CD14-positive monocyte (primary cell): ENCODE results near the gene HNRNPLL. TPM values are rescaled to one million over a fixed set of nuclear protein-coding genes. Genes with fewer than 3 reads are reported as not detected.

Experiments used
- DNase-seq, 3 donors: peaks; one replicate each; pipeline ENCODE4 v3.0.0-alpha.2; 2011 to 2022
- H2AFZ ChIP-seq: 2 replicates; pipeline ENCODE4 v1.6.0; 2012; ENCODE audit warnings: mild to moderate bottlenecking, low read depth, low read length, inconsistent platforms; ENCODE audit not compliant: insufficient read depth, poor library complexity, severe bottlenecking
- H3K27ac ChIP-seq, 2 donors: 1 replicate in 1 of 2; 2 replicates in 1 of 2; pipeline ENCODE4 v1.5.1; 2012 to 2013; ENCODE audit warnings: low read length in 2 of 2, control low read depth in 1 of 2, inconsistent platforms in 1 of 2, low read depth in 1 of 2, mild to moderate bottlenecking in 1 of 2
- H3K27me3 ChIP-seq, 2 donors: one replicate each; pipeline versions ENCODE4 v1.6.0 to v1.6.1; 2011 to 2013; ENCODE audit warnings: low read length in 2 of 2; ENCODE audit not compliant: control insufficient read depth in 2 of 2, insufficient read depth in 2 of 2
- H3K36me3 ChIP-seq, 2 donors: replicated peaks in 1 of 2; 1 replicate in 1 of 2; 2 replicates in 1 of 2; pipeline versions ENCODE4 v1.5.1 to v1.6.1; 2012 to 2013; ENCODE audit warnings: low read length in 2 of 2, control low read depth in 1 of 2, inconsistent platforms in 1 of 2, mild to moderate bottlenecking in 1 of 2; ENCODE audit not compliant: insufficient read depth in 2 of 2, control insufficient read depth in 1 of 2
- H3K4me1 ChIP-seq, 2 donors: 1 replicate in 1 of 2; 2 replicates in 1 of 2; pipeline versions ENCODE4 v1.5.1 to v1.6.1; 2012 to 2013; ENCODE audit warnings: low read length in 2 of 2, control low read depth in 1 of 2, inconsistent platforms in 1 of 2, mild to moderate bottlenecking in 1 of 2, moderate library complexity in 1 of 2; ENCODE audit not compliant: insufficient read depth in 2 of 2, control insufficient read depth in 1 of 2
- H3K4me2 ChIP-seq: replicated peaks from 2 replicates; pipeline ENCODE3; 2012; ENCODE audit warnings: low read length, moderate library complexity, mild to moderate bottlenecking; ENCODE audit not compliant: poor library complexity, severe bottlenecking; ENCODE audit errors: extremely low read depth
- H3K4me3 ChIP-seq, 3 experiments: fragments of 200-600 bp in 1 of 3; sonication (generic) in 1 of 3; replicated peaks in 1 of 3; 1 replicate in 2 of 3; 2 replicates in 1 of 3; pipeline ENCODE4 v1.5.1; 2011 to 2013; ENCODE audit warnings: low read length in 3 of 3, mild to moderate bottlenecking in 3 of 3, control low read depth in 2 of 3, low read depth in 2 of 3, inconsistent platforms in 1 of 3, moderate library complexity in 1 of 3
- H3K79me2 ChIP-seq: 2 replicates; pipeline ENCODE4 v1.6.0; 2012; ENCODE audit warnings: mild to moderate bottlenecking, control low read depth, inconsistent platforms, low read length, moderate library complexity; ENCODE audit not compliant: insufficient read depth
- H3K9ac ChIP-seq: 2 replicates; pipeline ENCODE4 v1.6.0; 2017; ENCODE audit warnings: low read length, mild to moderate bottlenecking; ENCODE audit not compliant: insufficient read depth, poor library complexity, severe bottlenecking
- H3K9me3 ChIP-seq, 2 donors: replicated peaks in 1 of 2; 1 replicate in 1 of 2; 2 replicates in 1 of 2; pipeline versions ENCODE4 v1.5.1 to v1.6.1; 2012 to 2013; ENCODE audit warnings: low read length in 2 of 2, control low read depth in 1 of 2; ENCODE audit not compliant: control insufficient read depth in 1 of 2, insufficient read depth in 1 of 2
- H4K20me1 ChIP-seq: 2 replicates; pipeline ENCODE4 v1.6.0; 2012; ENCODE audit warnings: mild to moderate bottlenecking, low read length, control low read depth, moderate library complexity; ENCODE audit not compliant: insufficient read depth
- H3K27ac Mint-ChIP-seq, 7 donors: one replicate each; pipeline ENCODE4 v1.8.0; 2020; ENCODE audit warnings: mild to moderate bottlenecking in 7 of 7, mixed read lengths in 7 of 7, moderate library complexity in 6 of 7, inconsistent platforms in 2 of 7
- H3K27me3 Mint-ChIP-seq, 3 donors: one replicate each; pipeline ENCODE4 v1.8.0; 2021 to 2022; ENCODE audit warnings: low read depth in 3 of 3, mild to moderate bottlenecking in 3 of 3, mixed read lengths in 3 of 3, moderate library complexity in 3 of 3, inconsistent platforms in 1 of 3
- H3K36me3 Mint-ChIP-seq, 2 donors: one replicate each; pipeline ENCODE4 v1.8.0; 2020; ENCODE audit warnings: mixed read lengths in 2 of 2, inconsistent platforms in 1 of 2, mild to moderate bottlenecking in 1 of 2
- H3K4me1 Mint-ChIP-seq: one replicate; pipeline ENCODE4 v1.8.0; 2020; ENCODE audit warnings: mild to moderate bottlenecking, mixed read lengths
- H3K4me3 Mint-ChIP-seq, 2 donors: one replicate each; pipeline ENCODE4 v1.8.0; 2020; ENCODE audit warnings: mild to moderate bottlenecking in 2 of 2, mixed read lengths in 2 of 2, moderate library complexity in 1 of 2
- H3K9me3 Mint-ChIP-seq, 7 donors: one replicate each; pipeline ENCODE4 v1.8.0; 2020 to 2022; ENCODE audit warnings: mixed read lengths in 7 of 7, mild to moderate bottlenecking in 6 of 7, moderate library complexity in 6 of 7, inconsistent platforms in 2 of 7
- CTCF ChIP-seq: fragments of 200-600 bp; IDR thresholded peaks from one replicate; pipeline ENCODE4 v1.8.0; 2022; ENCODE audit warnings: antibody characterized with exemption, mild to moderate bottlenecking
- WGBS: methylation state at CpG from one replicate; pipeline ENCODE4 v1.1.5; 2013; ENCODE audit warnings: missing lambda C conversion rate; ENCODE audit not compliant: insufficient coverage; 5-methylcytosine and 5-hydroxymethylcytosine counted together
- intact Hi-C, 2 donors: fragments of 100-400 bp; cut with micrococcal nuclease; formaldehyde crosslinking; loops; one replicate each; pipeline versions ENCODE4 v1.15.0 to v1.15.1; 2023
- polyA plus RNA-seq, 3 donors: library from polyadenylated mRNA; depleted of rRNA in 1 of 3; unstranded in 2 of 3; stranded (reverse) in 1 of 3; fragments of 300-500 nt in 2 of 3; fragments of >200 nt in 1 of 3; fragmentation: Illumina TruSeq in 2 of 3; gene quantifications; 1 replicate in 2 of 3; 2 replicates in 1 of 3; pipeline ENCODE4 v1.2.3, GENCODE V29; 2012 to 2021

HNRNPLL gene
- polyA plus RNA-seq, 3 donors = 12.4 to 16.8 (median 13.8) TPM

GRCh38 chr2:38515155-38516074 lies 87.3 kb downstream of the HNRNPLL start:
- no peak overlapping the region for H3K27ac Mint-ChIP-seq
- H3K4me2 ChIP-seq = no peak overlapping the region
- 95% methylated on average over 7 of the region's 26 CpGs for WGBS

More at GRCh38 chr2:38515155-38516074, 87.3 kb downstream of the HNRNPLL start:
- Histone ChIP-seq H3K36me3 (no peaks in the 10 kb centered on the region), H3K27ac (no peak overlapping the region), H3K9me3 (no peaks in the 10 kb centered on the region), H2AFZ (no peak overlapping the region), H3K79me2 (no peaks in the 10 kb centered on the region), H3K27me3 (no peaks in the 10 kb centered on the region), H4K20me1 (no peaks in the 10 kb centered on the region), H3K4me1 (no peaks in the 10 kb centered on the region), H3K4me3 (no peak overlapping the region), H3K9ac (no peak overlapping the region)
- Mint-ChIP-seq H3K4me3 (no peak overlapping the region), H3K36me3 (no peaks in the 10 kb centered on the region), H3K27me3 (peaks cover 4 to 12% (median 5%) of the 10 kb centered on the region in 3 donors), H3K4me1 (peaks cover 3% of the 10 kb centered on the region), H3K9me3 (peaks cover 0 to 1% (median 0%) of the 10 kb centered on the region in 7 donors)
- intact Hi-C loops = no loop called here
- DNase-seq = no peak
- TF ChIP-seq CTCF = no peak
